HG03280 (cell line): ENCODE measurements around the gene TSKU.
"Not testable (repeated sequence)": the region's sequence is repeated elsewhere in the genome, so short reads cannot be mapped to it uniquely, and the experiment has no call there.

Experiments
- ATAC-seq: cut with Tn5 transposase; IDR thresholded peaks from one replicate; pipeline ENCODE4 v1.9.1; 2021; ENCODE audit warnings: mild to moderate bottlenecking, moderate library complexity; ENCODE audit not compliant: unreplicated experiment

TSKU gene

GRCh38 chr11:76821396-76821795, 38.2 kb downstream of the TSKU start:
- not testable (repeated sequence) for ATAC-seq

- no peak for ATAC-seq
These were observed 39.2 kb downstream of the TSKU start for GRCh38 chr11:76822406-76822805.

- no peak for ATAC-seq
These were observed 40.4 kb downstream of the TSKU start for GRCh38 chr11:76823481-76824028.

DNA sequence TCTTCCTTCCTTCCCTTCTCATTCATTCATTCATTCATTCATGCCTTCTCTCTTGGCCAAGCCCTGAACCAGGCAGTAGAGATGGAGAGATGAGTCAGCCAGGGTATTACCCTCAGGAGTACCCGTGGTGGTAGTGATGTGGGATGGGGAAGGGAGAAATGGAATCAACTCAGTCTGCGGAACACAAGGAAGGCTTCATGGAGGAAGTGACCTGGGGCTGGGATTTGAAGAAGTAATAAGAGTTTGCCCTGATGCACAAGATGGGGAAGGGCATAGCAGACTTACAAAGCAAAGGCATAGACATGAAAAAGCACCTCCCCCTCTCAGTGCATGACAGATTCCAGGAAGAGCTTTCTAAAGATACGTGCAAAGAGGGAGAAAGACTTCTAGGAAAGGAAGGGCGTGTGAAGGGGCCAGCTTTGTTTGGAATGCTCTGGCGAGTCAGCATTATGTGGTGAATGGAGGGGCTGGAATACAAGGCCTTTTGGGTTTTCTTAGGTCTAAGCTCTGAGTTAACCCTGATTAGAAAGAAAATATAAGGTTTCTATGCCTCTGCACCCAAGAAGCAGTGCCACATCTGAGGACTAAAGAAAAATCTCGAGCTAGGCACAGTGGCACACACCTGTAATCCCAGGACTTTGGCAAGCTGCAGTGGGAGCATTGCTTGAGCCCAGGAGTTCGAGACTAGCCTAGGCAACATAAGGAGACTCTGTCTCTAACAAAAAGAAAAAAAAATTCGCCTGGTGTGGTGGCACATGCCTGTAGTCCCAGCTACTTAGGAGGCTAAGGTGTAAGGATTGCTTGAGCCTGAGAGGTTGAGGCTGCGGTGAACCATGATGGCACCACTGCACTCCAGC, 41.2 kb downstream of the TSKU start:
- ATAC-seq, result no peak

DNA sequence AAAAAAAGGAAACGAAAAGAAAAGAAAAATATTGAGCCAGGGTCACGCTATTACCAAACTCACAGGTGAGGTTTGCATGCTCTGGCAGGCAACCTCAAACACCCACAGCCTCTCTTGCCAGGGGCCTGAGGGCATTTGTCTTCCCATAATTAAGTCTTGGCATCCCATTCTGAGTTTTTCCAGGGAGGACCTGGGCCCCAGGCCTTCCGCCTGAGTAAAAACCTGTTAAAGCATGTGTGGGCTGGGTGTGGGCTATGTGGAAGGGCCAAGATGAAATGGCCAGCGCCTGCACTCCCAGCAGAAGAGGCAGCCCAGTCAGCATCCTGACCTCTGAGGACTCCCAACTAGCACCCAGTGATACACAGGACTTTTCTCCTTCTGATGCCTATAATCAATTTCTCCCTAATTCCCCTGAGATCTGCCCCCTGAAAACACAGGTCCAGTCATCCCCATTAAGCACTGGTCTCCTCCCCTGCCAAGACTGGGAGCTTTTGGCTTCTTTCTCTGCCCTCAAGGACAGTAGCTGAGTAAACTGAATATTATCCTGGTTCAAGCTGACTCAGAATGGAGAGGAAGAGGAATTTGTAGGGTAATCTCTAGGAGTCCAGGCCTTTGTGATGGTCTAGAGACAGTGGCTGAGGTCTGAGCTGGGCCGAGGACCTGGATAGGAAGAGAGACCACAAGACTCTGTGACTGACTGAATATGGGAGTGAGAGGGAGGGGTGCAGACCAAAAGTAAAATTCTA, 42.0 kb downstream of the TSKU start:
- ATAC-seq, result no peak

GRCh38 chr11:76825726-76826396, 42.7 kb downstream of the TSKU start:
- ATAC-seq, result no peak

DNA sequence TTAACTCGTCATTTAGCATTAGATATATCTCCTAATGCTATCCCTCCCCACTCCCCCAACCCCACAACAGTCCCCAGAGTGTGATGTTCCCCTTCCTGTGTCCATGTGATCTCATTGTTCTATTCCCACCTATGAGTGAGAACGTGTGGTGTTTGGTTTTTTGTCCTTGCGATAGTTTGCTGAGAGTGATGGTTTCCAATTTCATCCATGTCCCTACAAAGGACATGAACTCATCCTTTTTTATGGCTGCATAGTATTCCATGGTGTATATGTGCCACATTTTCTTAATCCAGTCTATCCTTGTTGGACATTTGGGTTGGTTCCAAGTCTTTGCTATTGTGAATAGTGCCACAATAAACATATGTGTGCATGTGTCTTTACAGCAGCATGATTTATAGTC, 43.4 kb downstream of the TSKU start:
- ATAC-seq, result not testable (repeated sequence)

- not testable (repeated sequence) for ATAC-seq
These were observed 43.8 kb downstream of the TSKU start for GRCh38 chr11:76827005-76827404.

- ATAC-seq, result no peak
These were observed 47.6 kb downstream of the TSKU start for GRCh38 chr11:76830639-76831327.

GRCh38 chr11:76831686-76832310, 48.6 kb downstream of the TSKU start:
- no peak for ATAC-seq

GRCh38 chr11:76832361-76832760, 49.2 kb downstream of the TSKU start:
- no peak for ATAC-seq

DNA sequence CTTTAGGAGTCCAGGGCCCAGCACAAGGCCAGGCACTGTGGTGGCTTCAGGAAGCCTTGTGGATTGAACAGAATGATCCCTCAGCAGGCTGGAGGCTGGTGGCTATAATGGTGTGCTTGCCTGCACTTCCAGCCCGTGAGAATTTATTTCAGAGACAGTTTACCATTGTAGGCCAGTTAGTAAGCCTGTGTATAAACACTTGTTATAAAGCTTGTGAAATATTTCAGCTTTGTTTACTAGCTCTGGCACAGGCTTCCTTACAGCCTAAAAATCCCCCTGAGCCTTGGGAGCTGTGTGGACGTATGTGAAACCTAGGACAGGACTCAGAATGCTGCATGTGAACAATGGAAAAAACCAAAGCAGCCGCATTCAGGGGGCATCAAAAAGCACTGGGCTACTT, 51.0 kb downstream of the TSKU start:
- ATAC-seq, result no peak

DNA sequence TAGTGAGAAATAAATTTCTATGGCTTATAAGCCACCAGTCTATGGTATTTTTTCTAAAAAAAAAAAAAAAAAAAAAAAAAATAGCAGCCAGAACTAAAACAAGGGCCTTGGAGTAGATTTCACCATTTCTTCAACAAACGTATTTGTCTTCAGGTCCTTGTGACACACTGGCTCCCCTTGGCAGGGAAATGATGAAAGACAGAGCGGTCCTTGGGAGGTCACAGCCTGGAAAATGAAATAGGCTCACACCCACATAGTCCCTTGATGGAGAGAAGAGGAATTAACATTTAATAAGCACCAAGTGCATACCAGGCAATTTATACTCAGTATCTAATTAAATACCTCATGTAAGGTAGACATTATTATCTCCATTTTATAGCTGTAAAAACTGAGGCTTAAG, 51.9 kb downstream of the TSKU start:
- ATAC-seq, result no peak

DNA sequence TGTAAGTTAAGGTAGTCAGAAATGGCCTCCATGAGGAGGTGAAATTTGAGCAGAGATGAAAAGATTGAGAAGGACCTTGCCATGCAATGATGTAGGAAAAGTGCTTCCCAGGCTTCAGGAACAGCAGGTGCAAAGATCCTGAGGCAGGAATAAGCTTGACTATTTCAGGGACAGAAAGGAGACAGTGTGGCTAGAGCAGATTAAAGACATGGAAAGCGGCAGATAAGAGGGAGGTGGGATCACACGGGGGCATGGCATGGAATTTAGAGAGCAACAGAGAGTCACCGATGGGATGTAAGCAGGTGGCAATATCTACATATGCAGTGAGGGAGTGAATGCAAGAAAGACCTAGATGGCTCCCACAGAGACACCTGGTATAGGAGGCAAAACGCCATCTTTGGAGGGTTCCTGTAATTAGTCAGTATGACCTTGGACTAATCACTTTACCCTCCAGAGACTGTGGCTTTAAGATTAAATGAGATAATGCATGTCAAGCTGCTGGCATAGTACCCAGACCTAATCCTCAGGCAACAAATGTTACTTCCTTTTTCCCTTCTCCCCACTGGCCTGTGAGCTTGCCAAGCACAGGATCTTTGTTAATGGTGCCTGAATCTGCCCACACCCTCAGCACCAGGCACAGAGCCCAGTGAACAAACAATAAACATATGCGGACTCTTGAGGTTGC, 52.9 kb downstream of the TSKU start:
- no peak for ATAC-seq

GRCh38 chr11:76836613-76837291, 53.6 kb downstream of the TSKU start:
- no peak for ATAC-seq

DNA sequence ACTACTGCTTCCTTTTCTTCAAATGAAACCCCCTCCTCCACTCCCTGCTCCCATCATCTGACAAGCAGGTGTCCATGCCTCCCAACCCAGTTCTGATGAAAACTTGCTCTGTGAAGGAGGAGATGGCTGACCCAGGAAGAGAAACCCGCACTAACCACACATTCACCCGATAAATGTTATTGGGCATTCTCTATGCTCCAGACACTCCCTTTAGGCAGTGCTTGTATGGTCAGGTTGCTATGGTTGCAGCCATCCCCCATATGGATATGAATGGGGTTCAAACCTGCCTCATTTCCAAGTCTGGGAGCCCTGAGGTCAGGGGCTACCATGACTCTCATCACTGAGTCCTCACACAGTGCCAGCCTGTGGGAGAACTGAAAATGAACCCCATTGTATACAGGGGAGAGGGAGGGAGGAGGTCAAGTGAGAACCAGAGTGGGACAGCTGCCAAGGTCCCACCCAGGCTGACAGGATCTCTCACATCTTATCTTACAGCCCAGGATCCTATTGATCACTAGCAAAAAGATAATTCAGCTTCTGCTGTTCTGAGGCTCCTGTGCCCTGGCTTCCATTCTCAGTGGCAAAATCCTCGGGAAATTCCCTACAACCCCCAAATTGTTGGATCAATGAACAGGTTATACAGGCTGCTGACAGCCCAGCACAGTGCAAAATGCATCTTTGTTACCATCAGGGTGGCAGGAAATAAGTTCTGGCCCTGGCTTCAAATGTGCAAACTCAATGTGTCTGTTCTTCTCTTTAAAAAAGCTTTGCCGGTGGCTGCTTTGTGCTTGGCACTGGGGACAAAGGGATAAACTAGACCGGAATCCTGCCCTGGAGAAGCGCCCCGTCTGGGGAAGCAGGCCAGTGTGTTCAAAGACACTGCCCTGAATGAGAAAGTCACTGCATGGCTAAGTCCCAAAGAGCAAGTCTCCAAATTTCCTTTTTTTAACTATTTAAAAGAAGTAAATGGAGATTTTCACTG, 54.8 kb downstream of the TSKU start:
- ATAC-seq, result no peak

- no peak for ATAC-seq
These were observed 55.5 kb downstream of the TSKU start for GRCh38 chr11:76838678-76839068.

GRCh38 chr11:76839311-76839710, 56.2 kb downstream of the TSKU start:
- ATAC-seq, result no peak
